GM23338 (cell line): Measurements from ENCODE around the gene AGBL5.

Experiments
- CREB1 ChIP-seq: fragments of 250-450 bp; sonication (Bioruptor Pico); IDR thresholded peaks from 2 replicates; pipeline ENCODE4 v1.5.0; 2020; ENCODE audit warnings: low read depth, mild to moderate bottlenecking, moderate library complexity
- CTCF ChIP-seq, 2 experiments: fragments of 200-600 bp in 1 of 2; sonication (generic) in 1 of 2; conservative IDR thresholded peaks; 2 replicates each; pipeline versions ENCODE4 v1.5.1 to v1.6.1; 2016 to 2017; ENCODE audit warnings: antibody characterized with exemption in 2 of 2, low read depth in 2 of 2, mild to moderate bottlenecking in 2 of 2, moderate library complexity in 1 of 2
- EZH2 ChIP-seq: fragments of 200-600 bp; sonication (generic); IDR thresholded peaks from one replicate; pipeline ENCODE4 v1.8.0; 2017; ENCODE audit warnings: antibody characterized with exemption, mild to moderate bottlenecking, low read depth; ENCODE audit not compliant: unreplicated experiment
- EZH2phosphoT487 ChIP-seq: fragments of 200-600 bp; sonication (generic); IDR thresholded peaks from one replicate; pipeline ENCODE4 v1.8.1; 2018; ENCODE audit warnings: antibody characterized with exemption; ENCODE audit not compliant: unreplicated experiment
- JUNB ChIP-seq: IDR thresholded peaks from one replicate; pipeline ENCODE4 v1.6.1; 2016; ENCODE audit warnings: antibody characterized with exemption; ENCODE audit not compliant: unreplicated experiment
- NANOG ChIP-seq: IDR thresholded peaks from 2 replicates; pipeline ENCODE4 v1.6.1; 2016; ENCODE audit warnings: antibody characterized with exemption, borderline replicate concordance
- POLR2AphosphoS5 ChIP-seq: IDR thresholded peaks from 2 replicates; pipeline ENCODE4 v1.6.1; 2016; ENCODE audit warnings: antibody characterized with exemption, low read depth
- REST ChIP-seq: IDR thresholded peaks from one replicate; pipeline ENCODE4 v1.6.1; 2018; ENCODE audit warnings: antibody characterized with exemption; ENCODE audit not compliant: unreplicated experiment
- STAT1 ChIP-seq: IDR thresholded peaks from one replicate; pipeline ENCODE4 v1.6.1; 2016; ENCODE audit warnings: antibody characterized with exemption; ENCODE audit not compliant: unreplicated experiment
- ZNF114 ChIP-seq: fragments of 250-450 bp; sonication (Bioruptor Pico); IDR thresholded peaks from 2 replicates; pipeline ENCODE4 v1.5.0; 2020; ENCODE audit warnings: mild to moderate bottlenecking, moderate library complexity
- ZNF331 ChIP-seq: fragments of 250-450 bp; sonication (Bioruptor Pico); IDR thresholded peaks from 2 replicates; pipeline ENCODE4 v1.5.0; 2020; ENCODE audit warnings: low read depth, mild to moderate bottlenecking, moderate library complexity
- ZNF462 ChIP-seq: fragments of 250-450 bp; sonication (Bioruptor Pico); IDR thresholded peaks from 2 replicates; pipeline ENCODE4 v1.5.0; 2020; ENCODE audit warnings: mild to moderate bottlenecking, moderate library complexity

- TF ChIP-seq POLR2AphosphoS5 (no peak), CTCF (conservative IDR thresholded peaks at IDR 0.05; ENCODE audit: low read depth in 2 of 2) (no peak), REST (no peak), ZNF114 (CRISPR knock-in tag) (no peak), EZH2phosphoT487 (no peak), EZH2 (no peak), ZNF331 (CRISPR knock-in tag) (no peak), NANOG (no peak), STAT1 (no peak), JUNB (no peak), ZNF462 (no peak), CREB1 (CRISPR knock-in tag) (no peak)
These were observed 5.7 kb downstream of the AGBL5 start for GRCh38 chr2:27057184-27057583.
